MCF 10A (cell line): ENCODE measurements around the gene DDX28. TPM values are rescaled to one million over a fixed set of nuclear protein-coding genes. Genes with fewer than 3 reads are reported as not detected.
A peak's percentile ranks its signal among the peaks of the same experiment; 100 is the strongest.

Source experiments
- BruUV-seq: library from RNA; stranded (reverse); fragments of 400-500 nt; replicated peaks from 2 replicates; lab custom pipeline; 2021; lab: Mats Ljungman, UMichigan
- CTCF ChIA-PET: fragments of 300-600 bp; sonication (Branson Sonifier 250); formaldehyde crosslinking; extraction: SDS; loops from one replicate; lab custom pipeline; 2021; ENCODE audit warnings: antibody characterized with exemption, inconsistent platforms; lab: Yijun Ruan, JAX
- POLR2A ChIA-PET: fragments of 300-600, 350-650 bp; sonication (Branson Sonifier 250); formaldehyde crosslinking; extraction: SDS; loops from one replicate; lab custom pipeline; 2020; ENCODE audit warnings: antibody characterized with exemption, inconsistent platforms; lab: Yijun Ruan, JAX
- DNase-seq: peaks from one replicate; pipeline ENCODE4 v3.0.0-alpha.2; 2018; ENCODE audit not compliant: unreplicated experiment
- H3K27ac Mint-ChIP-seq: one replicate; pipeline ENCODE4 v1.8.0; 2022; ENCODE audit warnings: mild to moderate bottlenecking, low read depth, mixed read lengths; ENCODE audit not compliant: unreplicated experiment
- H3K27me3 Mint-ChIP-seq: one replicate; pipeline ENCODE4 v1.8.0; 2022; ENCODE audit warnings: mixed read lengths; ENCODE audit not compliant: insufficient read depth, unreplicated experiment
- H3K36me3 Mint-ChIP-seq: one replicate; pipeline ENCODE4 v1.8.0; 2022; ENCODE audit warnings: mild to moderate bottlenecking, moderate library complexity, mixed read lengths; ENCODE audit not compliant: insufficient read depth, unreplicated experiment
- H3K4me1 Mint-ChIP-seq: one replicate; pipeline ENCODE4 v1.8.0; 2022; ENCODE audit warnings: mixed read lengths; ENCODE audit not compliant: insufficient read depth, unreplicated experiment
- H3K4me3 Mint-ChIP-seq: one replicate; pipeline ENCODE4 v1.8.0; 2022; ENCODE audit warnings: mild to moderate bottlenecking, moderate library complexity, mixed read lengths; ENCODE audit not compliant: unreplicated experiment
- H3K9me3 Mint-ChIP-seq: one replicate; pipeline ENCODE4 v1.8.0; 2022; ENCODE audit warnings: mixed read lengths; ENCODE audit not compliant: unreplicated experiment
- CTCF ChIP-seq: fragments of 200-600 bp; IDR thresholded peaks from one replicate; pipeline ENCODE4 v1.8.0; 2022; ENCODE audit warnings: antibody characterized with exemption, mild to moderate bottlenecking; ENCODE audit not compliant: unreplicated experiment
- intact Hi-C: fragments of 100-400 bp; cut with micrococcal nuclease; formaldehyde crosslinking; loops from 2 replicates; pipeline ENCODE4 v1.14.1; 2022
- total RNA-seq: library from RNA; stranded (reverse); gene quantifications from 2 replicates; pipeline ENCODE4 v1.2.3, GENCODE V29; 2022

DDX28 gene
- total RNA-seq, 1 experiment from 2014 or later, result 11.7 TPM

DNA sequence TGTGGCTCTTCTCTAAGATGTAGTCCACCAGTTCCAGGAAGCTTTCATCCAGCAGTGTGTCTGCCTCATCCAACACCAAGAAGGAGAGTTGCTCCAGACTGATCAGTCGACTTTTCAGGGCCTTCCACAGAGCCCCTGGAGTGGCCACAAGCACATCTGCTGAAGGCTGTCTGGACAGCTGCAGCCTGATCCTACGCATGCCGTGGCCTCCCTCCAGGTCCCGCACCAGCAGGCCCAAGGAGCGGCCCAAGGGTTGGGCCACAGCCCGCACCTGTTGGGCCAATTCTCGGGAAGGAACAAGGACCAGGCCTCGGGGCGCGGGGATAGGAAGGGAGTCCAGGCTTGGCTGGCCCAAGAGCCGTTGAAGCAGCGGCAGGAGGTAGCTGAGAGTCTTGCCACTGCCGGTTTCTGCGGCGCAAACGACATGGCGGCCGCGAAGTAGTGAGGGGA lies 729 bp downstream of the DDX28 start:
- DNase-seq, result no peak
- CTCF ChIA-PET, result interaction anchor here (0.6 to 1.4 kb wide), 8 partner anchors 17 to 475 kb away, joined by 3 to 6 read pairs (median 3); no protein-coding TSS in a partner anchor
- H3K9me3 Mint-ChIP-seq, result no peaks in the 10 kb centered on the region
- POLR2A ChIA-PET, result interaction anchor here (0.6 to 3.3 kb wide), 15 partner anchors 9 to 710 kb away, joined by 3 to 31 read pairs (median 5); partner anchors contain the start of genes CENPT, GFOD2, NUTF2 and PSMB10
- H3K4me3 Mint-ChIP-seq, result peak overlapping the region; percentile 94
- peak overlapping the region; percentile 96 for H3K27ac Mint-ChIP-seq
- H3K27me3 Mint-ChIP-seq, result no peaks in the 10 kb centered on the region
- intact Hi-C loops, result no loop called here
- peaks cover 19% of the 10 kb centered on the region for H3K36me3 Mint-ChIP-seq
- no peak for TF ChIP-seq CTCF
- peaks cover 5% of the 10 kb centered on the region for H3K4me1 Mint-ChIP-seq
- no TSS peak for BruUV-seq

DNA sequence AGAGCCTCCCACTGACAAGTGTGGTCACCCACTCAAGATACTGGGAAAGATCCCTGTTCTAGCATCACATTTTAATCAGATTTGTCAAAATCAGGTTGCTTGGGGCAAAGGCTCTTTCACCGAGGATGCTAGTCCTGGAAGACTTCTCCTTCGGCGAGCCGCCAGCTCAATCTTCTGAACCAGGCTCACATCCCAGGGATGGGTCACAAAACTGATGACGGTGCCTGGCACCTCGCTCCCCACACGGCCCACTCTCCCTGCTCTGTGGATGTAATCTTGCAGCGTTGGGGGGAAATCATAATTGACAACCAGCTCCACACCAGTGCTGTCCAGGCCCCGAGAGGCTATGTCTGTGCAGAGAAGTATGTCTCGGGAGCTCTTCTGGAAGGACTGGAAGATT lies 1.5 kb downstream of the DDX28 start:
- Mint-ChIP-seq H3K4me3 (peak overlapping the region; percentile 94), H3K4me1 (peaks cover 4% of the 10 kb centered on the region), H3K9me3 (no peaks in the 10 kb centered on the region), H3K27me3 (no peaks in the 10 kb centered on the region), H3K36me3 (peaks cover 11% of the 10 kb centered on the region), H3K27ac (no peak overlapping the region)
- intact Hi-C loops, result no loop called here
- ChIA-PET POLR2A (interaction anchor here (0.8 to 3.3 kb wide), 5 partner anchors 10 to 56 kb away, joined by 3 to 31 read pairs (median 4); partner anchors contain the start of gene SLC12A4), CTCF (interaction anchor here (0.6 to 1.4 kb wide), 7 partner anchors 16 to 86 kb away, joined by 3 to 6 read pairs (median 4); no protein-coding TSS in a partner anchor)
- no TSS peak for BruUV-seq
- DNase-seq, result no peak
- no peak for TF ChIP-seq CTCF

DNA sequence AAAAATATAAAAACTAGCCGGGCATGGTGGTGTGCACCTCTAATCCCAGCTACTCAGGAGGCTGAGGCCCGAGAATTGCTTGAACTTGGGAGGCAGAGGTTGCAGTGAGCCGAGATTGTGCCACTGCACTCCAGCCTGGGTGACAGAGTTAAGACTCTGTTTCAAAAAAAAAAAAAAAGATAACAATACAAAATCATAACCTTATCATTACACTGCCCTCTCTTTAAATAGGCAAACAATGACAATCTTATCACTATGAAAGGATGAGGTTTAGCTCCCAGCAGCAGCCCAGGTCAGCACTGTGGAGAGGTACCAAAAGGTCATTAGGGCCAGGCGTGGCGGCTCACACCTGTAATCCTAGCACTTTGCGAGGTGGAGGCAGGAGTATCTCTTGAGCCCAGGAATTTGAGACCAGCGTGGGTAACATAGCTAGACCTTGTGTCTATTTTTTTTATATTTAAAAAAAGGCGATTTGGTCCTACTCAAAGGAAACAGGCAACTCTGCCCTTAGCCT lies 3.8 kb downstream of the DDX28 start:
- no TSS peak for BruUV-seq
- Mint-ChIP-seq H3K9me3 (no peaks in the 10 kb centered on the region), H3K4me1 (no peaks in the 10 kb centered on the region), H3K36me3 (peaks cover 11% of the 10 kb centered on the region), H3K27ac (no peak overlapping the region), H3K4me3 (no peak overlapping the region), H3K27me3 (no peaks in the 10 kb centered on the region)
- no peak for TF ChIP-seq CTCF
- ChIA-PET POLR2A (interaction anchor here (1.2 kb wide), 1 partner anchor 13 kb away, joined by 3 read pairs; no protein-coding TSS in a partner anchor), CTCF (interaction anchor here (0.6 to 1.4 kb wide), 4 partner anchors 21 to 1358 kb away, joined by 3 to 6 read pairs (median 4); no protein-coding TSS in a partner anchor)
- DNase-seq, result no peak
- intact Hi-C loops, result no loop called here

DNA sequence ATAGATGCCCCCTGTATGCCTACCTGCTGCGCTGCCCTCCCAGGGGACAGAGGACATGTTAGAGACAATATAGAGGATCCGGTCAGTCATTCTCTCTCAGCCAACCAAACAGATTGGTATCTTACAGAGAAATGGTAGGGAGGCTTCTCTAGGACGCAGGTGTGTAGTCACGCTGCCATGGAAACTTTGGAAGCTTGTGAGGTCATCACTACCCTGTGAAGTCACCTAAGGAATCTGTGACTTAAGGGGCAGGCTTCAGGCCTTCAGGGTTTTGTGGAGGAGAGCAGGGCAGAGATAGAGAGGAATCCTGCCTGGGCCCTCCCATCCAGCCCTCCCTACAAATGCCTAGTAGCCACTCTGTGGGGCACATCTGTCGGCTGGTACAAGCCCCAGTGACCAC lies 7.4 kb downstream of the DDX28 start, which contains the start of gene DPEP2NB:
Gene DPEP2NB (minus strand): TSS at position 231 of the 400 bp plus-strand sequence. CDS start 141 bp downstream, at position 90.
- Mint-ChIP-seq H3K9me3 (no peaks in the 10 kb centered on the region), H3K27ac (no peak within 1 kb of the TSS), H3K36me3 (no peaks in the 10 kb centered on the region), H3K4me1 (no peaks in the 10 kb centered on the region), H3K4me3 (no peak within 1 kb of the TSS), H3K27me3 (no peaks in the 10 kb centered on the region)
- no TSS peak for BruUV-seq
- intact Hi-C loops, result no loop called here
- no peak for TF ChIP-seq CTCF
- ChIA-PET CTCF (interaction anchor here (0.6 to 2.2 kb wide), 2 partner anchors 24 to 227 kb away, joined by 6 to 10 read pairs; no protein-coding TSS in a partner anchor), POLR2A (no interaction called here)
- DNase-seq, result no peak
